ENCODE measurements around the gene GPR146.

GPR146 gene

GRCh38 chr7:1027242-1028043 is 16.9 kb upstream of the GPR146 start:
- H3K4me3 ChIP-seq (ENCODE audit: control insufficient read depth, low read depth, low read length) = peak overlapping the region; percentile 72
- no peak for DNase-seq (ENCODE audit: low read depth)
- no peak for TF ChIP-seq CTCF (IDR thresholded peaks at IDR 0.05; ENCODE audit: control insufficient read depth, insufficient read depth, low read depth, low read length, missing control alignments)

- peak; percentile 43 for DNase-seq (ENCODE audit: low read depth)
- no peak for TF ChIP-seq CTCF (IDR thresholded peaks at IDR 0.05; ENCODE audit: control insufficient read depth, insufficient read depth, low read depth, low read length, missing control alignments)
- peak overlapping the region; percentile 72 for H3K4me3 ChIP-seq (ENCODE audit: control insufficient read depth, low read depth, low read length)
Measured at GRCh38 chr7:1028044-1028770, 16.1 kb upstream of the GPR146 start.

- H3K4me3 ChIP-seq (ENCODE audit: control insufficient read depth, low read depth, low read length) = peak overlapping the region; percentile 37
- no peak for TF ChIP-seq CTCF (IDR thresholded peaks at IDR 0.05; ENCODE audit: control insufficient read depth, insufficient read depth, low read depth, low read length, missing control alignments)
- DNase-seq (ENCODE audit: low read depth) = peak; percentile 75
Measured at GRCh38 chr7:1028775-1029636, 15.3 kb upstream of the GPR146 start.

GRCh38 chr7:1029637-1030443 is 14.5 kb upstream of the GPR146 start:
- TF ChIP-seq CTCF (IDR thresholded peaks at IDR 0.05; ENCODE audit: control insufficient read depth, insufficient read depth, low read depth, low read length, missing control alignments) = no peak
- no peak overlapping the region for H3K4me3 ChIP-seq (ENCODE audit: control insufficient read depth, low read depth, low read length)
- DNase-seq (ENCODE audit: low read depth) = no peak

GRCh38 chr7:1030444-1031070 is 13.8 kb upstream of the GPR146 start:
- H3K4me3 ChIP-seq (ENCODE audit: control insufficient read depth, low read depth, low read length) = no peak overlapping the region
- TF ChIP-seq CTCF (IDR thresholded peaks at IDR 0.05; ENCODE audit: control insufficient read depth, insufficient read depth, low read depth, low read length, missing control alignments) = no peak
- no peak for DNase-seq (ENCODE audit: low read depth)

All from AG09309 (cell line).